GM18520 (cell line): ENCODE measurements around the gene BCAP29.
"Not testable (repeated sequence)": the region's sequence is repeated elsewhere in the genome, so short reads cannot be mapped to it uniquely, and the experiment has no call there.

Experiments
- ATAC-seq: cut with Tn5 transposase; IDR thresholded peaks from one replicate; pipeline ENCODE4 v1.9.1; 2021; ENCODE audit not compliant: unreplicated experiment

The BCAP29 gene, protein sequence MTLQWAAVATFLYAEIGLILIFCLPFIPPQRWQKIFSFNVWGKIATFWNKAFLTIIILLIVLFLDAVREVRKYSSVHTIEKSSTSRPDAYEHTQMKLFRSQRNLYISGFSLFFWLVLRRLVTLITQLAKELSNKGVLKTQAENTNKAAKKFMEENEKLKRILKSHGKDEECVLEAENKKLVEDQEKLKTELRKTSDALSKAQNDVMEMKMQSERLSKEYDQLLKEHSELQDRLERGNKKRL

DNA sequence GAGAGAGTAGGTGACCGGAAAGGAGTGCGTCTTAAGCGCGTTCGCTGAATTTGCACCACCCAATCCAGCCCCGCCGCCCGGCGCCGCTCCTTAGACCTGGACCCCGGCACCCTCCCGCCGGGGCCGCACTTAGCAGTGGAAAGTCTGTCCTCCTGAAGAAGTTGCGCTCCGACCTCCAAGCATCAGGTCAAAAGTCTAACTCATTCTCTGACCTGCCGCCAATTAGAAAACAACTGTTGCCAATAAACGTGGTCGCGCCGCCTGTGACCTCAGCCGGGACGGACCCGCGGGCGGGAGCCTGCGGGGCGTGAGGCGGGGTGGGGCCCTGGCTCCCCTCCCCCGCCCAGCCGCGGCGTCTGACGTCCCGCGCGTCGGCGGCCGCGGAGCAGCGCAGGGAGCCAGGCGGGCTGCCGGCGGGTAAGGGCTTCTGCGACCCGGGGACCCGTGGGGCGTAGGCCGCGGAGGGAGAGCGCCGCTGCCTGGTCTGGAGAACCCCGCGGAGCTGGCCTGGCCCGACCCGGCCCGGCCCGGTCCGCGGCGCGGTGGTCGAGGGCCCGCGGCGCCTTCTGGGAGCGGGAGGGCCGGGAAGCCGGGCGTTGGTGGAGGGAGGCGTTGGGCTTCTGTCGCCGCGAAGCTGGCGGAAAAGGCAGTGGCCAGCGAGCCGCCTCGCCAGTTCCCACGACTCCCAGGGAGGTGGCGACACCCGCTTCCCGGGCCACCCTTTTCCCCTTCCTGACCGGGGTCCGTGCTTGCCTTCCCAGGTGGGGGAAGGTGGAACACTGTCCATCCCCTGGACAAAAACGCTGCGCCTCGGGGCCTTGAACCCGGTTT lies at the start of gene BCAP29:
Gene BCAP29, plus strand, starts transcription at position 362 of the 831 bp plus-strand sequence. CDS start 527 bp downstream, outside the sequence.
- ATAC-seq: peak; percentile 83

DNA sequence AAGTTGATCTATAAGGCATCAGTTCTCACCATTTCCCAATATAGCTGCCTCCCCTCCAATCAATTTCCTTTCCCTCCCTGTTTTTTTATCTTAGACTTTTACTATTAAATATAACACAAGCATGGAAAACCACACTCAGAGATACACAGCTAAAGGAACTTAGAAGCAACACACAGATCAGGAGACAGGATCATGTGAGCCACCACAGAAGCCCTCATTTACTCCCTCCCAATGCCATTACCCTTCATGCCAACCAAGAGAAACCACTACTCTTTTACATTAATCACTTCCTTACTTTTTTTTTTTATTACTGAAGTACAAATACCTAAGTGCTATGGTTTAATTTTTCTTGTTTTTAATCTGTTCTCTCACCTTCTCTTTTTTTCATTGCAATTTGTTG lies 49.3 kb upstream of the BCAP29 start:
- no peak for ATAC-seq

DNA sequence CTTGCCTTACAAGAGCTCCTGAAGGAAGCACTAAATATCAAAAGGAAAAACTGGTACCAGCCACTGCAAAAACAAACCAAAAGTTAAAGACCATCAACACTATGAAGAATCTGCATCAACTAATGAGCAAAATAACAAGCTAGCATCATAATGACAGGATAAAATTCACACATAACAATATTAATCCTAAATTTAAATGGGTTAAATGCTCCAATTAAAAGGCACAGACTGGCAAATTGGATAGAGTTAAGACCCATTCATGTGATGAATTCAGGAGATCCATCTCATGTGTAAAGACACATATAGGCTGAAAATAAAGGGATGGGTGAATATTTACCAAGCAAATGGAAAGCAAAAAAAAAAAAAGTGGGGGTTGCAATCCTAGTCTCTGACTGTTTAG lies 45.9 kb upstream of the BCAP29 start:
- no peak for ATAC-seq

DNA sequence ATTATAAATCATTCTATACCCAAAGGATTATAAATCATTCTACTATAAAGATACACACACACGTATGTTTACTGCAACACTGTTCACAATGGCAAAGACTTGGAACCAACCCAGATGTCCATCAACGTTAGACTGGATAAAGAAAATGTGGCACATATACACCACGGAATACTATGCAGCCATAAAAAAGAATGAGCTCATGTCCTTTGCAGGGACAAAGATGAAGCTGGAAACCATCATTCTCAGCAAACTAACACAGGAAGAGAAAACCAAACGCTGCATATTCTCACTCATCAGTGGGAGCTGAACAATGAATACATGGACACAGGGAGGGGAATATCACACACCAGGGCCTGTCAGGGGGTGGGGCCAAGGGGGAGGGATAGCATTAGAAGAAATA lies 42.8 kb upstream of the BCAP29 start:
- ATAC-seq: not testable (repeated sequence)

DNA sequence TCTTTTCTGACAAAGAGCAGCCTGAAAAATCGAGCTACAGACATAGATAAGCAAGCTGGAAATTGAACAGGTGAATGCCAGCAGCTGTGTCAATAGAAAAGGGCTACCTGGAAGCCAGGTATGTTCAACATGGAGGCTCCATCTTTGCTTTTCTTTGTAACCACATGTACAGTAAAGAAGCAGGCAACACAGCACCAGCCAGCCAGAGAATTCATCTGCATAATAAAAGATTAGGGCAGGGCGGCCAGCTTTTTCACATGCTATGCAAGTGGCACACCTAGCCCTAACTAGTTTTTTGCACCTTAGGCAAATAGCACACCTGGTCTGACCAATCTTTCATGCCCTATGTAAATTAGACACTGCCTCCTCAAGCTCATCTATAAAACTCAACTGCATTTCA lies 42.0 kb upstream of the BCAP29 start:
- ATAC-seq: no peak

DNA sequence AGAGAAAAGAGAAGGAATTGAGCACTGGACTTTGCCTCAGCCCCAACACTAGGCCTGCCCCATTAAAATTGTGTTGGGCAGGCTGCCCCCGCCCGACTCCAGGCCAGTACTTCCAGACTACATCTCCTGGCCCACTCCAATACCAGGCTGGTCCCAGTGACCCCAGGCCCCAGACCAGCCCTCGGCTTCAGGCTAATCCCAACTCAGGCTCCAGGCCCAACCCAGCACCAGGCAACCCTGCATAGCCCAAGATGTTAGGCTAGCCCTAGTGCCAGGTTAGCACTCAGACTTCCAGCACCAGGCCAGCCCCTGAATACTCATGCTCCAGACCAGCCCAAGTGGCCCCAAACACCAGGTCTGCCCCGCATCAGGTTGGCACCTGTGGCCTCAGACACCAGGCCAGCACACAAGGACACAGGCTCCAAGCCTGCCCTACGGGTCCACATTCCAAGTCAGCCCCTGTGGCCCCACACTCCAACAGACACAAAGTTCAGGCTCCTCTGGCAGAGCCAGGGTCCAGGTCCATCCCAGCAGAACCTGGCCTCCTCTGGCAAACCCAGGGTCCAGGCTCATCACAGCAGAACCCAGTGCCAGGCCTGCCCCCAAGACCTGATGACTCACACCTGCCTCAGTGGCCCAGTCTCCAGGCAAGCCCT lies 36.6 kb upstream of the BCAP29 start:
- ATAC-seq: no peak

DNA sequence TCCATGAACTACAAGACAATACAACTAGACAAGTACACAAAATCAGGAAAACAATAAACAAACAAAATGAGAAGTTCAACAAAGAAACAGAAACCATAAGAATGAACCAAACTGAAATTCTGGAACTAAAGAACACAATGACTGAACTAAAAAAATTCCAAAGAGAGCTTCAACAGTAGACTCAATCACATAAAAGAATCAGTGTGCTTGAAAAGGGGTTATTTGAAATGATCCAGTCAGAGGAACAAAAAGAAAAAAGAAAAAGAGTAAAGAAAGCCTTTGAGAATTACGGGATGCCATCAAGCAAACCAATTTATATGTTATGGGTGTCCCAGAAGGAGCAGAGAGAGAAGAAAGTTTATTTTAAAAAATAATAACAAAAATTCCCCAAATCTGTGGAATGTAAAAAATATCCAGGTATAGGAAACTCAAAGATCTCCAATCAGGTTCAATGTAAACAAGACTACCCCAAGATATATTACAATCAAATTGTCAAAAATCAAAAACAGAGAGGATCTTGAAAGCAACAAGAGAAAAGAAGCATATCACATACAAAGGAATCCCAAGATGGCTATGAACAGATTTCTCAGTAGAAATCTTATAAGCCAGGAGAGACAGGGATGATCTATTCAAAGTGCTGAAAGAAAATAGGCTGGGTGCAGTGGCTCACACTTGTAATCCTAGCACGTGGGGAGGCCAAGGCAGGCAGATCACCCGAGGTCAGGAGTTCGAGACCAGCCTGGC lies 35.0 kb upstream of the BCAP29 start:
- ATAC-seq: no peak

DNA sequence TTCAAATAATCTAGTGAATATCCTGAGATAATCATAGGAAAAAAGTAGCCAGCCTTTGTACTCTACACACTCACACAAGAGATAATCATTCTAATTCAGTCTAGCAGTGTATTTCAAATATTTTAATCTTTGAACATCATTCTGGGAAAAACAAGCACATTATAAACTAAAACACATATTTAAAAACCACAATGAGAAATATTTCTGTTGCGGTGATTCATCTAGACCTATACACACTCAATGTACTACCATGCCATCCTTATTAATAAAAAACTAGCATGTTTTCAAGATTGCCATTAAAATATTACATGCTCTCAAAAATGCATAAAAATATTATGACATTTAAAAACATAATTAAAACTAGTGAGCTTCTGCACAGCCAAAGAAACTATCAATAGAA lies 28.1 kb upstream of the BCAP29 start:
- ATAC-seq: no peak

DNA sequence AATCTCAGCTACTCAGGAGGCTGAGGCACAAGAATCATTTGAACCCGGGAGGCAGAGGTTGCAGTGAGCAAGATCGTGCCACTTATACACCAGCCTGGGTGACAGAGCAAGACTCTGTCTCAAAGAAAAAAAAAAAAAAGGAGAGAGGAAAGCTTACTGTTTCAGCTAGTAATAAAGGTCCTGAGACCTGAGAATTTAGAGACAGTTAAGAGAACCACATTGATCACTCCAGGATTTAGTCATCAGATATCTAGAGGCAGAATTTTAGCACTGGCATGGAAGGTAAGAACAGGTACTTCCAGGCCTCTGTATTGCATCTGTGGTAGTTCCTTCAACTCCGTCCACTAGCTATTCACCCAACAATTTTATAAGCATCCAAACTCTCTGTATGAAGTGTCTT lies 24.2 kb upstream of the BCAP29 start:
- ATAC-seq: no peak

DNA sequence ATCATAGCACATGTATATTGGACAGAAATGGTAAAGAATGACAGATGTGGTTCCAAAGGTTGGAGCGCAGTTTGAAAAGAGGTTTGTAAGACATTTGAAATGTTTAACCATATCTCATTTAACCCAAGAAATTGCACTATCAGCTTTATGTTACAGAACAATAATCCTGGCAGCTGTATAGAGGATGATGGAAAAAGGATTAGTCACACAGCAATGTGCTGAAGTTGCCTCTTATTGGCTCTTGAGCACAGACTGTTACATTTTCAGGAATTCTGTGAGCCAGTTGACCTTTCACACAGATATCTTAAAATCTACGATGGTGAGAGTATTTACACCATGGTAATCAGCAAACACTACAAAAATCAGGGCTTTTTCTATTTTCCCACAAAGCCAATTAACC lies 20.2 kb upstream of the BCAP29 start:
- ATAC-seq: no peak

DNA sequence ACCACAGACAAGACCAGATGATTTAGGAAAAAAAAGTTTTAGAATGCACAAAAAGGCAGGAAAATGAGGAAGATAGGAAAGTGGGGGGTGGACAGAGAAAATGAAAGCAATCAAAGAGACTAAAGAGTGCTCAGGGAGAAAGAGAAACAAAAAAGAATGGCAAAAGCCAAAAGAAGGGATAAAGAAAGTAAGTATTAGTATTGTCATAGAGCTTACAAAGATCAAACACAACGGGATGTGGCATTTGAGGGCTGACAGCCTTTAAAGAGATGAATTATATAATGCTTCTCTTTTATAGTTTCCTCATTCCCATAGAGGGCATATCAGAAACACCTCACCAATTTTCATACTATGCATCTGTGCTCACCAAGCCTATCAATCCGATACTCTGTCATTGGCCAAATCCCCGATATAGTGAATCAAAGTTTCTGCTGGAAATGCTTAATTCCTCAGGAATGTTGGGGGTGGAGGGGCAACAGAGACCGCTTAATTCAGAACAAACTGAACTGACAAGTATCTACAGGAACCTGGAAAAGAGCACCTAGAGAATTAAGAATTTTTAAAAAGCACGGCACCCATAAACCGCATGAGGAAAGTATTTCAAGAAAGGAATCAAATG lies 19.0 kb upstream of the BCAP29 start:
- no peak for ATAC-seq

DNA sequence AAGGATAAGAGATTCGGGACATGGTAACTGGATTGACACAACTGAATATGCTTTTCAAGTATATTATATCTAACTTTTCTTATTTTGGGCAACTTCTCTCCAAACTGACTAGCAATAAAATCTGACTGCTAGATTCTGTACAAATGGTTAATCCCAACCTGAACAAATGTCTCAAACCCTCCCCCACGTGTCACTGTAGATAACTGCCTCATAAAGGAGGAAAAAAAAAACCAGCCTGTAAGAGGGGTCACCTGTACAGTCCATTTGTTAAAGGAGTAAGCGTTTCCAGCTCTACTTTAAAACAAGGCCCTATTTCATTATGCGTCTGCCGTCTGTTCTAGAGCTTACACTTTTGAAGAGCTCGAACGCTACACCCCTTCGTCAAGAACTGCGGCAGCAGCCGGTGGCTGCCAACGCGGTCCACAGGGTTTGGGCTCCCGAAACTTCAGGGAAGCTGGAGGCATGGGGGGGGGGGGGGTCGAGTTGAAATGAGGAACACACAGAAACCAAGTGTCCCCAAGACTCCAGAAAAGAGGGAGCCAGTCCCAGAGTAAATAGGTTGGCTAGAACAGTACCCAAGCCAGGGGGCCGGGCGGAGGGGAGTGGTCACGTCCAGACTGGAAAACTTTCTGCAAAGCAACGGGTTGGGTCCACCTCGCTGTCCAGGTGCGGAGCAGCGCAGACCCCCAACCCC lies 16.8 kb upstream of the BCAP29 start:
- peak; percentile 19 for ATAC-seq

DNA sequence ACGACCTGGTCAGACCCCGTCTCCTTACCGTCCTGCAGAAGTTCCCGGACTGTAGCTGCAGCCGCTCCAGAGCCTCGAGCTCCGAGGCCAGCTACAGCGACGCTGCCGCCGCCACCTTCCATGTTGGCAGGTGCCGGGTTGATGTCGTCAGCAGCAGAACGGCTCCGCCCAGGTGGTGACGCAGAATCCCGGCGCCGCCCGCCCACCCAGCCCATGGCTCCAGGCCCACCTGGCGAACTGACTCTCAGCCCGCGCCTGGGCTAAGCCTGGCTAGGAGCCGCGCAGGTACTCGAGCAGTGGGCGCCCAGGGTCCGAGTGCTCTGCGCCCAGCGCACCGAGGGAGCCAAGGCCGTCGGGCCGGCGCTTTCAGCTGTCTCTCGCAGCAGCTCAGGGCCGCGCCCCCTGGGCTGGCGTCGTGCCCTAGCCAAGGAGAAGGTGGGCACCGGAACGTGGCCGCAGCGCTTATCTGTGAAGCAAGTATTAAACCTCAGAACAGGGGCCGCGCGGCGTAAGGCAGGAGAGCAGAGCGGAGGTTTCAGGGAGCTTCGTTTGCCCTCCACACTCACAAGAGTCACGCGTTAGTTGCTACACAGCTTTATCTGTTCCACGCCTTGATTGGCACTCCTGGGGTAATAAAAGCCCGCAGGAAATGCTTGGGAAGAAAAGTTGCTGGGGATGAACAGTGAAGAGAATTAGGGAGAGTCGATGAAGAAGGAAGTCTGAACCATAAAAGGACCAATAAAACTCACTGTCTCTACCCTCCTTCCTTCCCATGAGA lies 16.1 kb upstream of the BCAP29 start, which contains the start of the genes COG5 and DUS4L:
Gene COG5, minus strand, starts transcription at position 146 of the 778 bp plus-strand sequence. Its CDS starts 24 bp downstream, at position 122.
Gene DUS4L, plus strand, starts transcription at position 197 of the 778 bp plus-strand sequence. CDS start 3,100 bp downstream, outside the sequence.
- peak; percentile 89 for ATAC-seq

DNA sequence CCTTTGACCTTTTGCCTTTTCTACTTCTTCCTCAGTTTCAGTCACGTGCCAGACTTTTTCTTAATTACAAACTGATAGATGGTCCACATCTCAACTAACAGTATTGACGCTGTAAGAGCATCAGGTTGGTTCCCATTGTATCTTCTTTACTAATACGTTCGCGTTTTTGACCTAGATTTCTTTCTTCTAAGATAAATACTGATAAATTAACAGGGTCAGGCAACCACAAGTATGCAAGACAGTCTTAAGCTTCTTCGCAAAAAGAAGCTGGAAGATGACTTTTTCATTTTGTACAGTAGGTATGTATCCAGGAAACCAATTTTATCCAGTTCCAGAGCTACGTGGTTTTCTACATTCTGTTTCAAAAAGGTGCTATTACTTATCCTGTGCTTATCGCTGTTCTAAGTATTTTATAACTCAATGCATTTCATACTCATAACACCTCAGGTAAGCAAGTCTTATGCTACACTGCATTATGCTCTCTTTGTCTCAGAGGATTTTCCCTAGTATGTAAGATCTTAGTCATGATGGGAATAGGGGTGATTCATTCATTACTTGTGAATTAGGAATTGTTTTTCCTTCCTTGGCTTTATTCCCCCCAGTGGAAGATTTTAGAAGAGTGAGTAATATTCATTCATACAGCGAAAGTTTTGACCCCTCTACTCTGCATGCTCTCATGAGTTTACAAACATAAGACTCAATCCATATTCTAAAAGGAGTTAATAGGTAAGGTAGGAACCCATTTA lies 15.3 kb upstream of the BCAP29 start:
- no peak for ATAC-seq

DNA sequence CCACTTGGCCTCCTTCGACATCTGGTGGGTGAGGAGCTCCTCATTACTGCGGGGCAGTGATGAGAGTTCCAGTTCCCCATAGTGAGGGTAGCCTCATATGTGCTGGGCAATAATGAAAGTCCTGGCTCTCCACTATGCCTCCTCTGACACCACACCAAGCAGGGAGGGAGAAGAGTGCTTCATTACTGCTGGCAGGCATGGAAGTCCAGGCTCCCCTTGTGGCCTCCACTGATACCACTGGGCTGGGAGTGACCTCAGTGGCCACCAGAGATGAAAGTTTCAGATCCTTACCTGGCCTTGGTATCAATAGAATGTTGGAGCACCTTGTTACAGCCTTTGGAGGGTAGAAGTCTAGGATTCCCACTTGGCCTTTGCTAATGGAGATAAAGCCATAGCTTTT lies 9.7 kb upstream of the BCAP29 start:
- no peak for ATAC-seq

DNA sequence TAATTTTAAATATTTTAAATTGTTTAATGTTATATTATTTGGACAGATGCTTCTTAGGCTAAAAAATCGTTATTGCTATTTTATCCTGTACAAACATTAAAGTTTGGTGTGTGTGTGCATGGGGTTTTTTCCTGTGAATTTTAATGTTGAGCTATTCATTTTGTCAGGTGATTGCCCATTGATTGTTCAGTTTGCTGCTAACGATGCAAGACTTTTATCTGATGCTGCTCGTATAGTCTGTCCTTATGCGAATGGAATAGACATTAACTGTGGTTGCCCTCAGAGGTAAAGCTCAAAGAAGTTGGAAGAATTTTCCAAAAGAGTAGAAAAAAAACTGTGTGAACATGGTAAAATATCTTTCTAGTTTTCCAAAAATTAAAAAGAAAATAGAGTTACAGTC lies 6.5 kb upstream of the BCAP29 start:
- ATAC-seq: no peak

DNA sequence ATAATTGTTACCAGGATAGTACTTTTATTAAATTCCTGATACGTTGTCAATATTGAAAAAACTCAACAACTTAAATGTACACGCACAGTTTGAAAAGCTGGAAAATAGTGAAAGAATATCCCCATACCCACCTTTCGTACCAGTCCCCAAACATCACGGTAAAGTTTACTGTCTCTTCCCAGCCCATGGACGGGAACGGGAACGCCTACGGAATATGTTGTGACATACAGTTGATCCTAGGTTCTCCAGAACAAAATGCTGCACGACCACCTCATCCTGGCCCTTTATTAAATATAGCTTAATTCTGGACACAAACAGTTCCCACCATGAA lies 527 bp upstream of the BCAP29 start:
- ATAC-seq: no peak

DNA sequence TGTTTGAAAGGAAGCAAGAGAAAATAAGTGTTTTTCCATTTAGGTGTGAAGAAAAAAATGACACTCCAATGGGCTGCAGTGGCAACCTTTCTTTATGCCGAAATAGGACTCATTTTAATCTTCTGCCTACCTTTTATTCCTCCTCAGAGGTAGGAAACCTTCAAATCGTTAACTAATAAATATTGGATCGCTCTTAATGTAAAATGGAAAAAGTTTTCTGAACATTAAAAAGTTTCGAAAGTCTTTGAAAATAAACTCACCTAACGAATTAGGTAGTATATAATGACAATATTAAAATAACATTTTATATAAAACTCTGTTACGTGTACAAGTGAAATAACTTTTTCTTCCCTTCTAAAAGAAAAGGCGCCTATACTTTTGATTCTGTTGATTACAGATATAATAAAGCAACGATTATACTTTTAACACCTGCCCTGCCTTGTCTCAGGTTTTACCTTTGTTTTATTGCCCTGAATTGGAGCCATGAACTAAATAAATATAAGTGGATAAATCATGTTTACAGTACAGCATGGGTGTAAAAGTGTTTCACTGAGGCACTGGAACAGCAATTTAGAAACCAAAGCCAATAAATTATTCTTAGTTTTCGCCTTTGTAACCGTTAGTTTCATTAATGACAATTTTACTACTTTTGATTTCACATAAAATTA lies 804 bp downstream of the BCAP29 start:
- ATAC-seq: no peak
